ENCODE measurements around the gene XIRP1. TPM values are rescaled to one million over a fixed set of nuclear protein-coding genes. Genes with fewer than 3 reads are reported as not detected.

XIRP1 gene
- total and polyA plus RNA-seq, 2 of the 13 experiments (the other 11 are each of a cell fraction or from before 2014, with no cell fraction given) = not detected

DNA sequence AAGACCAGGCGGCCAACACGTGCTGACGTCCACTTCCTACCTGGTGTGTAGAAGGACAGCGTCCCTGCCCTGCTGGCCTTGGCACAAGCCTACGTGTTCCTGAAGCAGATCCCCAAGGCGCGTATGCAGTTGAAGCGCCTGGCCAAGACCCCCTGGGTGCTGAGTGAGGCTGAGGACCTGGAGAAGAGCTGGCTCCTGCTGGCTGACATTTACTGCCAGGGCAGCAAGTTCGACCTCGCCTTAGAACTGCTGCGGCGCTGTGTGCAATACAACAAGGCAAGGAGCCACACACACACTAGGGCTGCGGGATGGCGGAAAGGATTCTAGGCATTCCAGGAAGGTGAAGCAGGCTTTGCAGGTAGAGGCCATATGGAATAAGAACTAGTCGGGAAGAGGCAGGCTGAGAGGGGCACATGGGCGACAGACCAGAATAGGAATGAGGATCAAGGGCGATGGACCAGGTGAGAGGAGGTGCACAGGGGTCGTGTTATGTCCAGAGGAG is 54.9 kb downstream of the XIRP1 start:
- 76% methylated on average over 13 of the region's 18 CpGs for WGBS (ENCODE audit: low lambda C conversion rate)
- Histone ChIP-seq H3K36me3 (replicated peaks in 1 of 2; ENCODE audit: control insufficient read depth in 1 of 2, insufficient read depth in 2 of 2, low read length in 2 of 2) (peaks cover 4 to 8% of the 10 kb centered on the region in 2 experiments; a peak in 4 of 5 replicates), H3K4me2 (ENCODE audit: low read depth, low read length) (no peak overlapping the region), H3K9ac (ENCODE audit: insufficient read depth, low read depth, low read length) (no peak overlapping the region), H3K4me3 (replicated peaks in 1 of 3; ENCODE audit: insufficient read depth in 1 of 3, low read depth in 2 of 3, low read length in 3 of 3) (no peak overlapping the region), H3K4me1 (ENCODE audit: insufficient read depth, low read length) (no peaks in the 10 kb centered on the region), H3K9me3 (ENCODE audit: low read length) (no peaks in the 10 kb centered on the region), H3K79me2 (ENCODE audit: insufficient read depth, low read length) (no peaks in the 10 kb centered on the region), H2AFZ (ENCODE audit: low read length) (no peak overlapping the region), H4K20me1 (ENCODE audit: insufficient read depth, low read length) (no peaks in the 10 kb centered on the region), H3K27me3 (ENCODE audit: control insufficient read depth in 1 of 2, insufficient read depth in 2 of 2, low read length in 2 of 2) (0 out of 5 replicates have a peak, but pooled peaks cover 0 to 1% of the 10 kb centered on the region in 2 experiments), H3K27ac (ENCODE audit: extremely low read length, insufficient read depth, low read length) (no peak overlapping the region)
- DNase-seq (ENCODE audit: low spot score) = no peak
- FAIRE-seq = no peak
- no TSS peak for BruUV-seq (replicated peaks)
- intact Hi-C loops (cut with micrococcal nuclease; ENCODE audit: unreplicated experiment) = no loop called here
- TF ChIP-seq TGIF2 (CRISPR knock-in tag; IDR thresholded peaks at IDR 0.05) = no peak
- CTCF ChIA-PET (ENCODE audit: low intra/inter-chr PET ratio, low total read pairs) = no interaction called here
- no peak for ATAC-seq
- POLR2A ChIA-PET = no interaction called here
- in situ Hi-C loops (cut with HindIII; ENCODE audit: extremely low pct_ligation_motif_present, low pct_unique_long_range_greater_than_20kb) = no loop called here

DNA sequence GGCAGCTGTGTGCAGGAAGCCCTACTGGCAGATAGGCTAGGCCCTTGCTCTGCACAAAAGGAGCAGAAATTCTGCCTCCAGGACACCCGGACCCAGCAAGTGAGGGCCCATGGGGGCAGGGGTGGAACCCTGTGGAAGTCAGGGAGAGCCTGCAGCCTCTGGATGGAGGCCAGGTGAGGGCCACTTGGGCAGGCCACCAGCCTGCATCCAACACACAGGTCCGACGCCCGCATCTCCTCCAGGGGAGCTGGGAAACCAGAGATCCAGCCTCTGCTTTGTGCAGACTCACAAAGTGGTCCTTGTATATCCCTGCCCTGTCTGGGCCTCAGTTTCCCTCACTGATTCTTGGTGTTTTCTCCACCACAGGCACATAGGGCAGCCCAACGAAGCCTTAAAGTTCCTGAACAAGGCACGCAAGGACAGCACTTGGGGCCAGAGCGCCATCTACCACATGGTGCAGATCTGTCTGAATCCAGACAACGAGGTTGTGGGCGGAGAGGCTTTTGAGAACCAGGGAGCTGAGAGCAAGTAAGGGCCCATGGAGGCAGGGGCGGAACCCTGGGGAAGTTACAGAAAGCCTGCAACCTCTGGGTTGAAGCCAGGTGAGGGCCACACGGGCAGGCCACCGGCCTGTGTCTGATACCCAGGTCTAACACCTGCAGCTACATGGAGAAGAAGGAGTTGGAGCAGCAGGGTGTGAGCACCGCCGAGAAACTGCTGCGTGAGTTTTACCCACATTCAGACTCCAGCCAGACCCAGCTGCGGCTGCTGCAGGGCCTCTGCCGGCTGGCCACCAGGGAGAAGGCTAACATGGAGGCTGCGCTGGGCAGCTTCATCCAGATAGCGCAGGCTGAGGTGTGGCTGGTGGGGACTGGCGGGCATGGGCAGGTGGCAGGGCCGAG is 55.6 kb downstream of the XIRP1 start:
- no TSS peak for BruUV-seq (replicated peaks)
- no peak overlapping the region for H3K4me3 ChIP-seq (replicated peaks in 1 of 3; ENCODE audit: insufficient read depth in 1 of 3, low read depth in 2 of 3, low read length in 3 of 3)
- POLR2A ChIA-PET = no interaction called here
- no peaks in the 10 kb centered on the region for H3K79me2 ChIP-seq (ENCODE audit: insufficient read depth, low read length)
- CTCF ChIA-PET (ENCODE audit: low intra/inter-chr PET ratio, low total read pairs) = no interaction called here
- WGBS (ENCODE audit: low lambda C conversion rate) = 73% methylated on average over 9 of the region's 21 CpGs
- no peak overlapping the region for H3K9ac ChIP-seq (ENCODE audit: insufficient read depth, low read depth, low read length)
- no peak for ATAC-seq
- H4K20me1 ChIP-seq (ENCODE audit: insufficient read depth, low read length) = no peaks in the 10 kb centered on the region
- H3K4me2 ChIP-seq (ENCODE audit: low read depth, low read length) = no peak overlapping the region
- no peak overlapping the region for H3K27ac ChIP-seq (ENCODE audit: extremely low read length, insufficient read depth, low read length)
- no peaks in the 10 kb centered on the region for H3K9me3 ChIP-seq (ENCODE audit: low read length)
- intact Hi-C loops (cut with micrococcal nuclease; ENCODE audit: unreplicated experiment) = no loop called here
- H2AFZ ChIP-seq (ENCODE audit: low read length) = no peak overlapping the region
- 0 out of 5 replicates have a peak, but pooled peaks cover 0 to 1% of the 10 kb centered on the region in 2 experiments for H3K27me3 ChIP-seq (ENCODE audit: control insufficient read depth in 1 of 2, insufficient read depth in 2 of 2, low read length in 2 of 2)
- no peak for DNase-seq (ENCODE audit: low spot score)
- FAIRE-seq = no peak
- peaks cover 0 to 1% of the 10 kb centered on the region in 2 experiments; a peak in 1 of 5 replicates for H3K36me3 ChIP-seq (replicated peaks in 1 of 2; ENCODE audit: control insufficient read depth in 1 of 2, insufficient read depth in 2 of 2, low read length in 2 of 2)
- no peaks in the 10 kb centered on the region for H3K4me1 ChIP-seq (ENCODE audit: insufficient read depth, low read length)
- in situ Hi-C loops (cut with HindIII; ENCODE audit: extremely low pct_ligation_motif_present, low pct_unique_long_range_greater_than_20kb) = no loop called here
- no peak for TF ChIP-seq DNMT3B (CRISPR knock-in tag; conservative IDR thresholded peaks at IDR 0.05)
- TF ChIP-seq CCAR2 (optimal IDR thresholded peaks at IDR 0.05; ENCODE audit: low read depth, low read length) = no peak
- TF ChIP-seq JDP2 (CRISPR knock-in tag; IDR thresholded peaks at IDR 0.05; ENCODE audit: borderline replicate concordance) = no peak
- no peak for TF ChIP-seq ERF (CRISPR knock-in tag; IDR thresholded peaks at IDR 0.05)
- no peak for TF ChIP-seq RFXAP (CRISPR knock-in tag; IDR thresholded peaks at IDR 0.05; ENCODE audit: borderline replicate concordance)
- no peak for TF ChIP-seq KDM3A (CRISPR knock-in tag; IDR thresholded peaks at IDR 0.05; ENCODE audit: low read depth)
- TF ChIP-seq HHEX (CRISPR knock-in tag; IDR thresholded peaks at IDR 0.05) = no peak
- no peak for TF ChIP-seq SRY (CRISPR knock-in tag; IDR thresholded peaks at IDR 0.05)
- TF ChIP-seq PBX3 (CRISPR knock-in tag; IDR thresholded peaks at IDR 0.05; ENCODE audit: borderline replicate concordance) = no peak
